Superior temporal gyrus (tissue), 1 donor: ENCODE results near the gene MAVS.
A peak's percentile ranks its signal among the peaks of the same experiment; 100 is the strongest.

Experiments
- DNase-seq: peaks from one replicate; pipeline ENCODE4 v3.0.0-alpha.2; 2016; ENCODE audit errors: extremely low spot score

Gene MAVS

DNA sequence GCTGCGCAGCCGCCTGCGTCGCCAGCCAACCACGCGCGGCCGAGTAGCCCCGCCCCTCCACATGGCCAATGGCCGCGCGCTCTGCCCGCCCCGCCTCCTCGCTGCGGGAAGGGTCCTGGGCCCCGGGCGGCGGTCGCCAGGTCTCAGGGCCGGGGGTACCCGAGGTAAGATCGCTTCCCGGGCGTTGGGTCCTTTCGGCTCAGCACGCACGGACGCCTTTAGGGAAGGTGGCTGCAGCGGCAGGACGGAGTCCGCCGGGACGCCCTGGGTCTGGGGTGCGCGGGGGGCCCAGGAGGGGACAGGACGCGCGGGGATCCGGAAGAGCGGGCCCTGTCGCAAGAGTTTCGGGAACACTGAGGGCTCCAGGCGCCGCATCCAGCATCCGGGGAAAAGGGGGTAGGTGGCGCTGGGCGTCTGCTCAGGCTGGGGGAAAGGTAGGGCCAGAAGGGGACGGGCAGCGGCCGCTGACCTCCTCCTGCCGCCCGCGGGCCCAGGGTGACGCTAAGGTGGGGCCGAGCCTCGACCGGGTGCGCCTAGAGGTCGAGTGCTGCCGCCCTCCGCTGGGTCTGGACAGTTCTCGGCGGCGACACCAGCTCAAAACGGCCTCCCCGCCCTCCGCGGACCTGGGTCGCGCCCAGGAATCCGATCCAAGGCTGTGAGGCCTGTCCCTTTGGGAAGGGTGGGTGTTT lies at the start of gene MAVS:
MAVS (plus strand) TSS at position 95 of the 689 bp plus-strand sequence. CDS start 7,791 bp downstream, outside the sequence.
- DNase-seq: peak; percentile 88

DNA sequence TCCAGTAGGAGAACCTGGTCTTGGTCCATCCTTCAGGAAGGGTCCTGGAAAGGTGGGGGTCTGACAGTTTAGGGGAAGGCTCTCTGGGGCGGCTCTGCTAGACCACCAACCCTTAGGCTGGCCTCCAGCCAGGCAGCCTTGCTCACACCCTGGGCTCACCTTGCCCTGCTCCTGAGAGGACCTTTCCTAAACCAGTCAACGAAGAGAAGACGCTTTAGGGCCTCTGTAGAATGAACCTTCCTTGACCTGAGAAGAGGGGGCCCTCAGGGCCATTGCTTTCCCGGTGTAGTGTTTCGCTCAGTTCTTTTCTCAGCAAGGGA lies 49.4 kb upstream of the MAVS start:
- no peak for DNase-seq

- no peak for DNase-seq
Measured at GRCh38 chr20:3797592-3798372, 48.9 kb upstream of the MAVS start.

DNA sequence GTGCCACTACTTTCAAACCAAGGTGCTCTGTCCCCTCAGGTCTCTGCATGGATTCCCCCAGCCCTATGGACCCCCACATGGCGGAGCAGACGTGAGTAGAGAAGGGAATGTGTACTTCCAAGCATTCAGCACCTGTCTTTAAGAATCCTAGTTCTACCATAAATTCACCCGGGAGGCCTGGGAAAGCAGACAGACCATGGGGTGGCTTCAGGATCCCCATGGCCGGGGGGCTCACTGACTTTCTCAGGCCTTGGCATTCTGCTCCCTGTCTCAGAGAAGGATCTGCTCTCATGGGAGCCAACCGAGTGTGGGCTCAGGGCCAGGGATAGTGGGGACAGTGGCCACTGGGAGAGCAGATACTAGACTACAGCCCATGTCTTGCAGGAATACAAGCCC lies 48.3 kb upstream of the MAVS start:
- no peak for DNase-seq

- DNase-seq: no peak
Measured at GRCh38 chr20:3798908-3799248, 47.8 kb upstream of the MAVS start.

GRCh38 chr20:3800256-3800877 lies 46.3 kb upstream of the MAVS start:
- DNase-seq: no peak

- no peak for DNase-seq
Measured at GRCh38 chr20:3800878-3801260, 45.8 kb upstream of the MAVS start.

DNA sequence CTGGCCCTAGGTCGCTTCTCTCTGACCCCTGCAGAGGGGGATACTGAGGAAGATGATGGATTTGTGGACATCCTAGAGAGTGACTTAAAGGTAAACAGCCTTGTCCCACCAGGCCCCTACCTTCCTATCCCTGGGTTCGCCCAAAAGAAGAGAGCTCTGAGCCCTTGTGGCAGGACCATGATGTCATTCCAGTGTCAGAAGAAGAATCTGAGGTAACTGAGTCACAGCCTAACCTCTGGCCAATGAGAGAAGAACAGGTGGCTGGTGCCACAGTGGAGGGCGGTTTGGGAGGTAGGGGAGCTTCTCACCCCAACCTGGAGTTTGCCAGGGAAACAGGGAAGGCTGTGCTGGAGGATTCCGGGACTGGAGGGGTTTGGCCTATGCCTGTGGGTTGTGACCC lies 45.3 kb upstream of the MAVS start:
- DNase-seq: no peak

- DNase-seq: no peak
Measured at GRCh38 chr20:3801846-3802245, 44.8 kb upstream of the MAVS start.

DNA sequence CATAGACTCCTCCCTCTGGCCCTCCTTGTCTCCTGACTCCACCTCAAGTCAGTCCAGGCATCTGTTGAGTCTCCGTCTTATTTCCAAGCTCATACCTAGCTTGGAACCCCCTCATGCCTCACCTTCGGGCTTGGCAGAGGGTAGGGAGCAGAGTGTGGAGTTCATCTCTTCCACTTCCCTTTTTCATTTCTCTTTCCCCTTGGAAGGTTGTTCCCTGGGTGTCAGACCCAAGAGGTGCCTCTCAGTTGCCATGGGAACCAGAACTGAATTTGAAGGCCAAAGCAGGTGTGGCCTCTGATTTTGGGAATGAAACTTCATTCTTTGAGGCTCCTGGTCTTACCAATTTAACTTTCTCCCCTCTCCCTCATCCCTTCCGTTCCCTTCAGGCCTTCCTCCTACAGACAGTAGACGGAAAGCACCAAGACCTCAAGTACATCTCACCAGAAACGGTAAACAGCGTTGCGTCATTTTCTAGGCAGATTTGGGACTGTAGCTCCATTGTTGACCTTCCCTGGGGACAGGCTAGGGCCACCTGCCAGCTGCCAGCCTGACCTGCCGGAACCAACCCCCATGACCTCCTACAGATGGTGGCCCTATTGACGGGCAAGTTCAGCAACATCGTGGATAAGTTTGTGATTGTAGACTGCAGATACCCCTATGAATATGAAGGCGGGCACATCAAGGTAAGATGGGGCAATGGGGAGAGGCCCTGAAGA lies 44.0 kb upstream of the MAVS start:
- DNase-seq: no peak

- DNase-seq: no peak
Measured at GRCh38 chr20:3803289-3803688, 43.3 kb upstream of the MAVS start.

DNA sequence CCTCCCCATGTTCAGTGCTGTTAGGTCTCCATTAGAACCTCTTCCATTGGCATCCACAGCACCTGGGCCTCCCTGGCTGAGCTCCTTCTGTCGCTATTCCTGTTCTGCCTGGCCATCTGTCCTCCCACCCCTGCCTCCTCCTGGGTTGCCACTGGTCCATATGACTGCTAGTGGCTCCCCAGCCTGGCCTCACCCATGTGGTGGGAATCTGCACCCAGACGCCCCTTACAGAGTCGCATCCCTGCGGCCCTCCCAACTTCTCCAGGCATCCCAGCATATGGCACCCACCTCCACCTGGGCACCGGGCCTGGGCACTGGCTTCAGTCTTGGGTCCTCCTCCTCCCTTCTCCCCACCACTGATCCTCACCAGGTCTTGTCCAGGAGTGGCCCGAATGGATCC lies 42.8 kb upstream of the MAVS start:
- no peak for DNase-seq

DNA sequence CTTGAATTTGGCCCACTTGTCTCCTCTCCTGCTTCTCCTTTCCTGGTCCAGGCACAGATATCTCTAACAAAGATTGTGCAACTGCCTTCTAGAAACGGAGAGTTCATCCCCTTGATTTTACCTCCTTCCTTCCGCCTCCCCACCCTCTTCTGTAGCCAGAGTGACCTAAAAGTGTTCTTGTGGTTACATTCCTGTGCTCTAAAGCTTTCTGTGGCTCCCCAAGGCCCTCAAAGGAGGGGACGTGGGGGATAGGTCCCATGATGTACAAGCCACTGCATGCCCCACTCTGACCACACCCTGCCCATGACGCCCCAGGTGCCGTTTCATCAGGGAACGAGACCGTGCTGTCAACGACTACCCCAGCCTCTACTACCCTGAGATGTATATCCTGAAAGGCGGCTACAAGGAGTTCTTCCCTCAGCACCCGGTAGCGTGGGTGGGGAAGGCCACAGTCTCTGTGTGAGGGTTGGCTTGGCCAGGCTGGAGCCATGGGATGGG lies 42.3 kb upstream of the MAVS start:
- no peak for DNase-seq

- no peak for DNase-seq
Measured at GRCh38 chr20:3804781-3805180, 41.9 kb upstream of the MAVS start.

DNA sequence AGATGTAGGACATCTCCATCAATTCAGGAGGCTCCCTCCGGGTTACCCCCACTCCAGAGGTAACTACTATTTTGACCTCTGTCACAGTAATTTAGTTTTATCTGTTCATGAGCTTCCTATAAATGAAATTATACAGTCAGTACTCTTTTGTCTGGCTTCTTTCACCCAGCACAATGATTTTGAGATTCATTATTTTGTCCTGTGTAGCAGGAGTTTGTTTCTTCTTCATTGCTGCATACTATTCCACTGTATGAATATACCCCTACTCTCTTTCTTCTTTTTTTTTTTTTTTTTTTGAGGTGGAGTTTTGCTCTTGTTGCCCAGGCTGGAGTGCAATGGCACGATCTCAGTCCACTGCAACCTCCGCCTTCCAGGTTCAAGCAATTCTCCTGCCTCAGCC lies 38.1 kb upstream of the MAVS start:
- no peak for DNase-seq

DNA sequence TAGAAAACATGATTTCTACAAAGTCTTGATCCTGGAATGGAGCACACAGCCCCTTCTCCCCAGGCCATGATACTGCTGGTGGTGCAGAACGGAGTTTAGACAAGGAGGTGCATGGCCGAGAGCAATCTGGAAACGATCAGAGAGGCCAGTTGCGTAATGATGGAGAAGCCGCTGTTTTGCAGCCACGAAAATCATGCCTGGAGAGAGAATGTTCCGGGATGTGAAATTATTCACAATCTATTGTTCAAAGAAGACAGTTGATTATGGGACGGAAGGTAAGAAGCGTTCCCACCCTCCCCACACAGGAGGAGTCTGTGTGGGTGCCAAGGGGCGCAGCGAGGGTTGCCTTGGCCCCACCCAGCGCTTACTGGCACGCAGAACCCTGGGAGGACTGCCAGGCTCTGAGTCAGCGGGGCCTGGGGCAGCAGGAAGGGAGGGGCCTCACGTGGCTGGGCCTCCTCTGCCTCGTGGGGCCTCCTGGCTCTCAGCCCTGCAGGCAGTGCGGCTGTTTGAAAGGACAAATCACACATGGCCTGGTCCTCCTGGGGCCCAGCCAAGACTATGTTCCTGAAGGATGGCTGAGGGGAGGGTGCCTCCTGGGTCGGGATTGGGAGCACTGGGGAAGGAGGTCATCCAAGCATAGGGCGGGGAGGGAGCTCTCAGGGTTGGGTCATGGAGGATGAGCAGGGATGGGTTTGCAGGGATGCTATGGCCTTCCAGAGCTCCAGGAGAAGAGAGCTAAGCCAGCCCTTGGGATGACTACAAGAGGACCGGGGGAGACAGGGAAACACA lies 35.0 kb upstream of the MAVS start:
- peak; percentile 97 for DNase-seq

GRCh38 chr20:3812259-3812681 lies 34.4 kb upstream of the MAVS start:
- DNase-seq: no peak

- peak; percentile 25 for DNase-seq
Measured at GRCh38 chr20:3812975-3813847, 33.4 kb upstream of the MAVS start.

GRCh38 chr20:3813848-3814581 lies 32.6 kb upstream of the MAVS start:
- DNase-seq: peak; percentile 4
